Putamen (tissue), 1 donor: ENCODE data around the gene CNN2.

ENCODE experiments used
- DNase-seq: peaks from one replicate; pipeline ENCODE4 v3.0.0-alpha.2; 2016; ENCODE audit warnings: low spot score

CNN2 gene

DNA sequence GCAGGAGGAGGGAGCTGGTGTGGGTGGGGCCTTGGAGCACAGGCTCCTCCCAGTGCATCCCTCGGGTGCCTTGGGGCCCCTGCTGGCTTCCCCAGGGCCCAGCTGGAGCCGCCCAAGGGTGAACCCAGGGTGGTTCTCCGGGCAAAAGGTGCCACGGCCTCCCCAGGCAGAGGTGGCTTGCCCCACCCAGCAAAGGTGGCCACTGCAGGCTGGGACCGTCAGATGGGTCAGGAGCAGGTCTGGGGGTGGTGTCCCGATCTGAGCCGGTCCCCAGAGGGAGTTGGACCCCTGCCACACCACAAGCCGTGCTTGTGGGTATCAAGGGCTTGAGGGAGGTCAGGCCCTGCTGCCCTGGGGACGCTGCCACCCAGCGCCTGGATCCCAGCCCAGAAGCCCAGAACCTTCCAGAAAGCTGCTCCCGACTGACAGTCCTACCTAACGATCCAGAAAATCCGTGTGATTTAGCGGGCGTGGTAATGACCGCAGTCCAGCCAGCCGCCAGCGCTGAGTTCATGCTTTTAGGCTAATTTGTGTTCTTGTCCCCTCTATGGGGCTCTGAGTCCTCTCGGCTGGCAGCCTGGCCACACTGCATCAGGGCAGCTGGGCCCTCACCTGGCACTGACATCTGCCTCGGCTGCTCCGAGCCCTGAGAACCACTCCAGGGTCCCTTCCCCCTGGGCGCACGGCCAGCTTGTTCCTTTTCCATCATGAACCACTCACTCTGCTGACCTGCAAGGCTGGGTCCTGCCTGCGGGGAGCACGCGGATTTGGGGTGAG lies 31.2 kb upstream of the CNN2 start:
- DNase-seq, result no peak

DNA sequence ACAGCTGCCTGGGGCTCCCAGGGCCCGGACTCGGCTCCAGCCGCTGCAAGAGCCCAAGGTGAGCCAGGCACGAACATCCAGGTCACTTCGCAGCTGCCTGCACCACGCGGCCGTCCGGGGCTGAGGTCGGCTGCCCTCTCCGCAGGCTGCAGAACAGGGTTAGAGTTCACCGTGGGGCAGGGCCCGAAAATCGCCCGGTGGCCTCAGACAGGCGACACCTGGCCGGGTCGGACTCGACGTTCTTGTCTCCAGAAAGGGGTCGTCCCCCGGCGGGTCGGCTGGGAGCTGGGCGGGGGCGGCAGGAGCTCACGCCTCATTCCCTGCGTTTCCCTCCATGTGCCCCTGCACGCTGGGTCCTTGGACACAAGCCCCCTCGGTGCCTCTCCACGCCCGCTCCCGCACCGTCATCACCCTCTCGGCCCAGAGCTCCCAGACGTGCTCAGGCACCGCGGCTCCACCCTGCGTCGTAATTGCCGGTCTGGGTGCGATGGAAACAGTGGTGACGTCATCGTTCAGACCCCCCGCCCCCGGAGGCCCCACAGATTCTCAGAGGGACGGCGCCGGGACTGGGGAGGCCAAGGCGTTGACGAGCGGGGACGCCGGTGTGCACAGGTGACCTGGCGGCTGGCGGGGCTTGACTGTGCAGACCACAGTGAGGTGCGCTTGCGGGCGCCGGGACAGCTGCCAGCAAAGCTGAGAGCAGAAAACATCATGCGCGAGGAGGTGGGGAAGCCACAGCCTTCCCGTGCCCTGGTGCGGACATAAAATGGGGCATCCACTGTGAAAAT lies 30.2 kb upstream of the CNN2 start:
- no peak for DNase-seq

DNA sequence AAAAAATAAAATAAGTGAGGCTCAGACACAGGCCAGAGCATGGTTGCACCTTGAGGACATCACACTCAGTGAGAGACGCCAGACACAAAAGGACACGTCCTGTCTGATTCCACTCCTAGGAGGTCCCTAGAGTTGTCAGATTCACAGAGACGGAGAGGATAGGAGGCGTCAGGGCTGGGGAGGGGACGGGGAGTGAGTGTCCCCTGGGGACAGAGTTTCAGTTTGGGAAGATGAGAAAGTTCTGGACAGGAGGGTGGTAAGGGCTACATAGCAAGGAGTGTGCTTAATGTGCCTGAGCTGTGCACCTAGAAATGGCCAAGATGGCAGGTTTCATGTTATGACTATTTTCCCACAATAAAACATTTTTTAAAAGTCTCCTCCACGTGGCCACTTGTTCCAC lies 28.3 kb upstream of the CNN2 start:
- DNase-seq, result no peak

DNA sequence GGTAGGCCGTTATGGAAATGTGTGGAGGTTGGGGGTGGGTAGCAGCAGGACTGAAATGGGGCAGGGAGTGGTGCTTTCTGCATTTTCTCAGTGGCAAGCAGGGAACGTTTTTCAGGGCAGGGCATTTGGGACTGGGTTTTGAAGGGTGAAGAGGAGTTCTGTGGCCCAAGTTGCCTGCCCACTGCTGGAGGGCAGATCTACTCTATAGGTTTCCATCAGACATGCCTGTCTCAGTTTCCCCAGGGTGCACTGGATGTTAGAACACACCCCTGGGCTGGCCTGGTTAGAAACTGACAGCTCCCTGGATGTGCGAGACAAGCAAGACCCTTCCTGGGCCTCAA lies 27.1 kb upstream of the CNN2 start:
- DNase-seq, result no peak

DNA sequence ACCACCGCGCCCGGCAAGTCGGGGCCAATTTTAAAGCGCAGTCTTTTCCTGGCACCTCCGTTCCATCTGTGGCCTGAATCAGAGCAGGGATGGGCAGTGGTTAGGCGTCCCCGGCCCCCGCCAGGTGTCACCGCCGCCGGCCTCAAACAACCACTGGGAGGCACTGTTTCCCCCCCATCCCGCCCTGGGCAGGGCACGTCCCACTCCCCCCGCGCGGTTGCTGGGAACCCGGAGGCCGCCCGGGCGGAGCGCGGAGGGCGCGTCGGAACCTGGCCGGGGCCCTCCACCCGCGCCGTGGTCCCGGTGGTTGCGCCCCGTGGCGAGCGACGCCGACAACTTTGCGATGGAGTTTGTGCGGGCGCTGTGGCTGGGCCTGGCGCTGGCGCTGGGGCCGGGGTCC lies 26.3 kb upstream of the CNN2 start, which contains the start of gene GRIN3B:
Gene GRIN3B (plus strand): TSS at position 325 of the 400 bp plus-strand sequence. CDS start 19 bp downstream, at position 344.
- no peak for DNase-seq

DNA sequence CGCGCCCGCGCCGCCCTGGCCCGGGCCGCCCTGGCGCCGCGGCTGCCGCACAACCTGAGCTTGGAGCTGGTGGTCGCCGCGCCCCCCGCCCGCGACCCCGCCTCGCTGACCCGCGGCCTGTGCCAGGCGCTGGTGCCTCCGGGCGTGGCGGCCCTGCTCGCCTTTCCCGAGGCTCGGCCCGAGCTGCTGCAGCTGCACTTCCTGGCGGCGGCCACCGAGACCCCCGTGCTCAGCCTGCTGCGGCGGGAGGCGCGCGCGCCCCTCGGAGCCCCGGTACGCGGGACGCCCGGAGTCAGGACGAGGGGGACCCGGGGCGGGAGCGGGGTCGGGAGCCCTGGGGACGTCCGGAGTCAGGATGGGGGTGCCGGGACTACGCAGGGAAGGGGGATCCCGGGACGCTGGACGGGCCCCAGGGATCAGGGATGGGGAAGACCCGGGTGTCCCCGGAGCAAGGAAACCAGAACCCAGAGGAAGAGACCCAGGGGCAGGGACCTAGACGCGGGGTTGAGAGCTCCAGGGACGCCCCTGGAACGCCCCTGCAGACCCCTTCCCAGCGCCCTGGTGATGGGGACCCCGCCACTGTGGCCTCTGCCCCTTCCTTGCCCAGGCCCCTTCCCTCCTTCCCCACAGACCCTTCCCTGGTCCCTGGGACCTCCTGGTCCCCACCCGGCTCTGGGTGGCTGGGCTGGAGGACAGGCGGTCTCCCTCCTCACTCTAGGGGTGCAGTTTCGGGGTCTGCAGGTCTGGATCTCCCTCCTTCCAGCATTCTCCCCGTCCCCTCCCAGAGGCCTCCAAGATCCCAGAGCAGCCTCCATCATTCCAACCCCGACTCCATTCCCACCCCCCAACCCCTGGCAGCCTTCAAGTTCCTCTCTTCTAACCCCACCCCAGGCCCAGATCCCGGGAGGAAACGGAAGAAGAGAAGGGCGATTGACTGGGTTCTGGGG lies 25.5 kb upstream of the CNN2 start:
- no peak for DNase-seq

DNA sequence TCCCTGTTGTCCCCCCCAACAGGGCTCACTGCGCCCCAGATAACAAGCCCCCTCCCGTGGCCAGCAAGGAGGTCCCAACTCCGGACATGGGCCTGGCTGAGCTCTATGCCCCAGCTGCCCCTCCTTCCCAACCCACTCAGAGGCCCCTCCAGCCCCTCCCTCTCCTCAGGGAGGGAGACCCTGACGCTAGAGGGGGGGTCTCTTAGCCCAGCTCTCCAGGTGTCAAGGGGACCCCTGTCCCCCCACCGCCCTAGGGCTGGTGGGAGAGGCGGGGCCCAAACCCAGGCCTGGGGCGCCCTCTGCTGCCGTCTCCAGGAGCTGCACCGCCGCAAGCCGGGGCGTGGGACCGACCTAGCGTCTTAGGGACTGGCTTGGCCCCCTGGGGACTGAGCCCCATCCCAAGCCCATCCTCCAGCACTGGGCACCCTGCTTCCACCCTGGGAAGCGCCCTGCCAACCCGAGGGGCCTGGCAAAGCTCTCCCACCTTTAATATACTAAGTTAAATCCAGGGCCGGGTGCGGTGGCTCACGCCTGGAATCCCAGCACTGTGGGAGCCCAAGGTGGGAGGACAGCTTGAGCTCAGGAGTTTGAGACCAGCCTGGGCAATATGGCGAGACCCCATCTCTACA lies 24.8 kb upstream of the CNN2 start:
- no peak for DNase-seq

DNA sequence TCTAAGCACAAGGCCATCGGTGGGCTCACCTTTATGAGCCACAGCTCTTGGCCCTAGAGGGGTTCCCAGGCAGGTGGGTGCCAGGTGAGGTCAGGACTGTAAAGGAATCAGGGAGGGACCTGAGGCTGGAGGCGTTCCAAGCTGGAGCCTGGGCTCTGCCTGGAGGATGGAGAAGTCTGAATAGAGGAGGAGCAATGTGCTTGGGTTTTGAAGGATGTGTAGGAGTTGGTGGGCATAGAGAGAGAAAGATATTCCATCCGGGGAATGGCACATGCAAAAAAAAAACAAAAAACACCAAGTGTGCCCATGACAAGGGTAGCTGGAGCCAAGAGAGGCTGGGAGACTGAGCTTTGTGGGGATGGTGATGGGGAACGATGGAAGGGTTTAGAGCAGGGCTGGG lies 23.8 kb upstream of the CNN2 start:
- DNase-seq, result no peak

DNA sequence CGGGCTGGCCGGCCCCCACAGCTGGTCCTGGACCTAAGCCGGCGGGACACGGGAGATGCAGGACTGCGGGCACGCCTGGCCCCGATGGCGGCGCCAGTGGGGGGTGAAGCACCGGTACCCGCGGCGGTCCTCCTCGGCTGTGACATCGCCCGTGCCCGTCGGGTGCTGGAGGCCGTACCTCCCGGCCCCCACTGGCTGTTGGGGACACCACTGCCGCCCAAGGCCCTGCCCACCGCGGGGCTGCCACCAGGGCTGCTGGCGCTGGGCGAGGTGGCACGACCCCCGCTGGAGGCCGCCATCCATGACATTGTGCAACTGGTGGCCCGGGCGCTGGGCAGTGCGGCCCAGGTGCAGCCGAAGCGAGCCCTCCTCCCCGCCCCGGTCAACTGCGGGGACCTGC lies 23.1 kb upstream of the CNN2 start:
- DNase-seq, result no peak

DNA sequence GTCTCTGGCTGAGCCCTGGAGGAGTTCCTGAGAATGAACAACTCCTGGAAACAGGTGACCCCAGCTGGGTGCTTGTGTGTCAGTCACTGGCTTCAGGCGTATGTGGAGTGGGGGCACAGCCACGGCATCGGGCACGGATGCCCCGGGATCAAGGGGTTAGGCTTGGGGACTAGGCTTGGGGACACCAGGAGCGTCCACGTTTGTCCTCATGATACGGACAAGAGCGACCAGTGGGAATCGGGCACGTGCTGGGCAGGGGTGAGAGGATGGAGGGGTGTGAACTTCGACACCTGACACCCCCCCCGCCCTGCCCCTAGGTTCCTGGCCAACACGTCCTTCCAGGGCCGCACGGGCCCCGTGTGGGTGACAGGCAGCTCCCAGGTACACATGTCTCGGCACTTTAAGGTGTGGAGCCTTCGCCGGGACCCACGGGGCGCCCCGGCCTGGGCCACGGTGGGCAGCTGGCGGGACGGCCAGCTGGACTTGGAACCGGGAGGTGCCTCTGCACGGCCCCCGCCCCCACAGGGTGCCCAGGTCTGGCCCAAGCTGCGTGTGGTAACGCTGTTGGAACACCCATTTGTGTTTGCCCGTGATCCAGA lies 22.1 kb upstream of the CNN2 start:
- DNase-seq, result no peak

DNA sequence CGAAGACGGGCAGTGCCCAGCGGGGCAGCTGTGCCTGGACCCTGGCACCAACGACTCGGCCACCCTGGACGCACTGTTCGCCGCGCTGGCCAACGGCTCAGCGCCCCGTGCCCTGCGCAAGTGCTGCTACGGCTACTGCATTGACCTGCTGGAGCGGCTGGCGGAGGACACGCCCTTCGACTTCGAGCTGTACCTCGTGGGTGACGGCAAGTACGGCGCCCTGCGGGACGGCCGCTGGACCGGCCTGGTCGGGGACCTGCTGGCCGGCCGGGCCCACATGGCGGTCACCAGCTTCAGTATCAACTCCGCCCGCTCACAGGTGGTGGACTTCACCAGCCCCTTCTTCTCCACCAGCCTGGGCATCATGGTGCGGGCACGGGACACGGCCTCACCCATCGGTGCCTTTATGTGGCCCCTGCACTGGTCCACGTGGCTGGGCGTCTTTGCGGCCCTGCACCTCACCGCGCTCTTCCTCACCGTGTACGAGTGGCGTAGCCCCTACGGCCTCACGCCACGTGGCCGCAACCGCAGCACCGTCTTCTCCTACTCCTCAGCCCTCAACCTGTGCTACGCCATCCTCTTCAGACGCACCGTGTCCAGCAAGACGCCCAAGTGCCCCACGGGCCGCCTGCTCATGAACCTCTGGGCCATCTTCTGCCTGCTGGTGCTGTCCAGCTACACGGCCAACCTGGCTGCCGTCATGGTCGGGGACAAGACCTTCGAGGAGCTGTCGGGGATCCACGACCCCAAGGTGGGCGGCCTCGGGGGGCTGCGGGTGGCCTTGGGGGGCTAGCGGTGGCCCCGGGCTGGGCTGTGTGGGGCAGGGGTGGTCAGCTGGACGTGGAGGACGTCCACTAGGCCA lies 21.4 kb upstream of the CNN2 start:
- no peak for DNase-seq

DNA sequence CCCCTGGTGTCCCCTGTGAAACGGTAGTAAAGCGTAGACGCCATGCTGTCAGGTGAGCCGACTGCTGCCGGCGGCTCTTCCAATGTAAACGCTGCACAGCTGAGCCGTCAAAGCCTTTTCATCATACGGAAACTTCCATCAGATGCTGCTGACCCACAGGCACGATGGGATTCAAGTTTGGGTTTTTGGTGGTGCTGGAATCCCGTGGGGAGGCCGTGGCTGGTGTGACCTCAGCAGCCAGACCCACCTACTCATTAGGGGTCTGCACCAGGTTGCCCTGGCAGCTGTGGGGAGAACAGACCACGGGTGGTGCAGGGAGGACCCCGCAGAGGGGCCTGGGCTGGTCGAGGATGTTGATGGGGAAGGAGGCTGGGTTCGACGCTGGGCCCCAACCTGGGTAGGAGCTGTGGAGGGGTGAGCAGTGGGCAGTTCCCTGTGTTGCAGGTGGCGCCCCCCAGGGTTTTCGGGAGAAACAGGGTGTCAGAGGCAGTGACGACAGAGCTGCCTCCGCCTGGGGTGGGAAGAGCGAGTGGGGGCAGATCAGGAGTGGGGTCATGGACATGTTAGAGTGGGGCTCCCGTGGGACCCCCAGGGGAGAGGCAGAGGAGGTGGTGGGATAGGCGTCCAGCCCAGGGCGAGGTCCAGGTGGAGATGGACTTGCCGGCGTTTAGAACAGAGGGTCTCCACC lies 19.6 kb upstream of the CNN2 start:
- no peak for DNase-seq

DNA sequence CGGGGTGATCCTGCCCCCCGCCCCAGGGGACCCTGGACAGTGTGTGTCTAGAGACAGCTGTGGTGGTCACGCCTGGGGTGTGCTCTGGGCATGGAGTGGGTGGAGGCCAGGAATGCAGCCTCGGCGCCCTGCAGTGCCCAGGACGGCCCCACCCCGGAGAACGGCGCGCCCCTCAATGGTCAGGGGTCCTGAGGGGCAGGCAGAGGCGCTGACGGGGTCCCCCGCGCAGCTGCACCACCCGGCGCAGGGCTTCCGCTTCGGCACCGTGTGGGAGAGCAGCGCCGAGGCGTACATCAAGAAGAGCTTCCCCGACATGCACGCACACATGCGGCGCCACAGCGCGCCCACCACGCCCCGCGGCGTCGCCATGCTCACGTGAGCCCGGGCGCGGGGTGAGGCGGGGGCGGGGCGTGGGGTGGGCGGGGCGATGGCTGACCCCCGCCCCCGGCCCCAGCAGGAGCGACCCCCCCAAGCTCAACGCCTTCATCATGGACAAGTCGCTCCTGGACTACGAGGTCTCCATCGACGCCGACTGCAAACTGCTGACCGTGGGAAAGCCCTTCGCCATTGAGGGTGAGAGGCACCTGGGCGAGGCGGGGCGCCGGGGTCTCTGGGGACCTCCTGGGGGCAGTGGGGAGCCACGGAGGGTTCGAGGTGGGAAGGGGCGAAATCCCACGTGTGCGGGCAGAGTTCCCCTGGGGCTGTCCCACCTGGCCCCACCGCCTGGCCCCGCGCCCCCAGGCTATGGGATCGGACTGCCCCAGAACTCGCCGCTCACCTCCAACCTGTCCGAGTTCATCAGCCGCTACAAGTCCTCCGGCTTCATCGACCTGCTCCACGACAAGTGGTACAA lies 18.8 kb upstream of the CNN2 start:
- DNase-seq, result no peak

DNA sequence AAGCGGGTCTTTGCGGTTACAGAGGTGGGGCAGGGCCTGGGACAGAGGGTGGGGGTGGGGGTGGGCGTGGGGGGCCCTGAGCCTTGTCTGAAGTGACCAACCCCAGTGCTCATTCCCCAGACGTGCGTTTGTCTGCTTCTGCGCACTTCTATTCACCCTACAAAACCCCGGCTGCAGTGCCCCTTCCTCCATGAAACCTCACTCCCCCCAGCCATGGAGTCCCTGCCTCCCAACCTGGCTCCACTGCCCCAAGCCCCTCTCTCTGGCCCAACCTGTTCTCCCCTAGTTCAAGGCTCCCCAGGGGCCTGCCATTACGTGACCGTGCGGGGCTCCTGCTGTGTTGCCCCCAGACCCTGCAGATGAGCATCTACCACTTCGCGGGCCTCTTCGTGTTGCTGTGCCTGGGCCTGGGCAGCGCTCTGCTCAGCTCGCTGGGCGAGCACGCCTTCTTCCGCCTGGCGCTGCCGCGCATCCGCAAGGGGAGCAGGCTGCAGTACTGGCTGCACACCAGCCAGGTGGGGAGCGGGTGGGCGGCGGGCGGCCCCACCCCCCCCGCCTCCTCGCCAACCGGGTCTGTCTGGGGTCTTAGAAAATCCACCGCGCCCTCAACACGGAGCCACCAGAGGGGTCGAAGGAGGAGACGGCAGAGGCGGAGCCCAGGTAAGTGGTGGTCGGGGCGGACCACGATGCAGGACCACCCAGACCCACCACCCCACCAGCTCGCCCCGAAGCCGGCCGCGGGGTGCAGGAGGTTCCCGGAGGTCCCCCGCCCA lies 18.0 kb upstream of the CNN2 start:
- no peak for DNase-seq

DNA sequence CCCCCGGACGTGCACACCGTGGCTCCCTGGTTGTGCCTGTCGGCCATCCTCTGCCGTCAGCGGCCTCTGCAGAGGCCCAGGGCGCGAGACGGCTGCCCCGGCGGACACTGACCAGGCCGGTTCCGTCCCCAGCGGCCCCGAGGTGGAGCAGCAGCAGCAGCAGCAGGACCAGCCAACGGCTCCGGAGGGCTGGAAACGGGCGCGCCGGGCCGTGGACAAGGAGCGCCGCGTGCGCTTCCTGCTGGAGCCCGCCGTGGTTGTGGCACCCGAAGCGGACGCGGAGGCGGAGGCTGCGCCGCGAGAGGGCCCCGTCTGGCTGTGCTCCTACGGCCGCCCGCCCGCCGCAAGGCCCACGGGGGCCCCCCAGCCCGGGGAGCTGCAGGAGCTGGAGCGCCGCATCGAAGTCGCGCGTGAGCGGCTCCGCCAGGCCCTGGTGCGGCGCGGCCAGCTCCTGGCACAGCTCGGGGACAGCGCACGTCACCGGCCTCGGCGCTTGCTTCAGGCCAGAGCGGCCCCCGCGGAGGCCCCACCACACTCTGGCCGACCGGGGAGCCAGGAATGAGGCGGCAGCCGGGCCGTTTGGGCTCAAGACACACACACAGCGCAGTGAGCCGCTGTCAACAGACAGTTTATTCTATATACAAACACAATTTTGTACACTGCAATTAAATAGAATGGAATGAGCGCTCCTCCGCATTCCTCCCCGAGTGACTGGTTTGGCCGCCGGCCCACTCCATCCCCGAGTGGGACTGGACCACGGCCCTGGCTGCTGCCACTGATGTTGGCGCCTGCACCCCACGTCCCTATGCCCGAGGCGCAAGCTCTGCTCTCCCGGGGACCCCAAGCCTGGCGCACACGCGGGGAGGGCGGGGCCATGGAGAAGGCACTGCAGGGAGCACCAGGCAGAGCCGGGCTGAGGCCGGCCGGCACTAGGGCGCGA lies 17.1 kb upstream of the CNN2 start:
- no peak for DNase-seq

DNA sequence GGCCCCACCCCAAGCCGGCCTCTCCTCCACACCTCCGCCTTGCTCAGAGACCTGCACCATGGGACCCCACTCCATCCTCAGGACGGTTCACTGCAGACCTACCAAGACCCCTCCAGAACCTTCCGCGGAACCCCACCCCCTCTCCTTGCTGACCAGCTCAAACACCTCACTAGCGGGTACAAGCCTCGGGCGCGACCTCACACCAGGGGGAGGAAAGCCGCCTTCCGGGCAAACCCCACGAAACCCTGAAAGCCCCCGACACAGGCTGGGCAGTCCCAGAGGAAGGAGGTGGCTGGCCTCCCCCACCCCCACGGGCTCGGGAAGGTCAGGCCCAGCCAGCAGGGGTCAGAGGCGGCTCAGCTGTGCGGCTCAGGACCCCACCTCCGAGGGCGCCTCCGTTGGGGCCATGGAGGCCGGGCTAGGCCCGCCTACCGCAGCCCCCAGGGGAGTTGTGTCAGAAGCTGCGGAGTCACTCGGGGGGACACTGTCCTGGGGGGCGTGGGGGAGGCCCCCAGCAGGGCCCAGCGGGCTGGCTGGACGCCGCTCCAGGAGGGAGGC lies 16.3 kb upstream of the CNN2 start:
- no peak for DNase-seq
